Fibroblast of lung (primary cell): Measurements from ENCODE around the gene RAP1GAP. TPM values are rescaled to one million over a fixed set of nuclear protein-coding genes. Genes with fewer than 3 reads are reported as not detected.

Source experiments
- DNase-seq, 2 donors: peaks; one replicate each; pipeline versions ENCODE4 v3.0.0 to v3.0.0-alpha.2; 2010; ENCODE audit warnings: low read depth in 2 of 2
- H2AFZ ChIP-seq: 2 replicates; pipeline ENCODE4 v1.5.1; 2012; ENCODE audit warnings: low read length, control low read depth, inconsistent platforms
- H3K27ac ChIP-seq: 2 replicates; pipeline ENCODE4 v1.5.1; 2011; ENCODE audit warnings: low read length, control low read depth; ENCODE audit not compliant: insufficient read depth
- H3K27me3 ChIP-seq: 2 replicates; pipeline ENCODE4 v1.5.1; 2011; ENCODE audit warnings: mild to moderate bottlenecking, low read length; ENCODE audit not compliant: control insufficient read depth, insufficient read depth
- H3K36me3 ChIP-seq: 2 replicates; pipeline ENCODE4 v1.5.1; 2011; ENCODE audit warnings: low read length; ENCODE audit not compliant: control insufficient read depth, insufficient read depth
- H3K4me1 ChIP-seq: 2 replicates; pipeline ENCODE4 v1.5.1; 2011; ENCODE audit warnings: low read length; ENCODE audit not compliant: control insufficient read depth, insufficient read depth; ENCODE audit errors: extremely low read depth
- H3K4me2 ChIP-seq: 2 replicates; pipeline ENCODE4 v1.5.1; 2011; ENCODE audit warnings: low read length, control low read depth; ENCODE audit not compliant: insufficient read depth; ENCODE audit errors: extremely low read depth
- H3K4me3 ChIP-seq, 4 experiments: fragments of 200-600 bp in 1 of 4; sonication (generic) in 1 of 4; replicated peaks in 1 of 4; 2 replicates each; pipeline ENCODE4 v1.5.1; 2011 to 2016; ENCODE audit warnings: low read length in 4 of 4, low read depth in 3 of 4, mild to moderate bottlenecking in 3 of 4, control low read depth in 2 of 4, inconsistent platforms in 1 of 4, mixed read lengths in 1 of 4; ENCODE audit not compliant: insufficient read depth in 1 of 4; ENCODE audit errors: control extremely low read depth in 1 of 4
- H3K79me2 ChIP-seq: 2 replicates; pipeline ENCODE4 v1.5.1; 2012; ENCODE audit warnings: mild to moderate bottlenecking, low read length, inconsistent platforms; ENCODE audit not compliant: control insufficient read depth, insufficient read depth
- H3K9ac ChIP-seq: 2 replicates; pipeline ENCODE4 v1.5.1; 2011; ENCODE audit warnings: mild to moderate bottlenecking, low read length, control low read depth; ENCODE audit not compliant: insufficient read depth
- H3K9me3 ChIP-seq: 2 replicates; pipeline ENCODE4 v1.5.1; 2012; ENCODE audit warnings: low read depth, low read length; ENCODE audit not compliant: control insufficient read depth, insufficient read depth
- H4K20me1 ChIP-seq: 2 replicates; pipeline ENCODE4 v1.5.1; 2011; ENCODE audit warnings: low read length; ENCODE audit not compliant: control insufficient read depth, insufficient read depth; ENCODE audit errors: extremely low read depth
- CTCF ChIP-seq, 2 donors: IDR thresholded peaks in 1 of 2; conservative IDR thresholded peaks in 1 of 2; 1 replicate in 1 of 2; 2 replicates in 1 of 2; pipeline ENCODE4 v1.5.1; 2011 to 2012; ENCODE audit warnings: low read length in 2 of 2, control low read depth in 1 of 2, inconsistent platforms in 1 of 2, low read depth in 1 of 2, mild to moderate bottlenecking in 1 of 2
- EZH2 ChIP-seq: IDR thresholded peaks from 2 replicates; pipeline ENCODE4 v1.5.1; 2012; ENCODE audit warnings: low read length, control low read depth, mild to moderate bottlenecking; ENCODE audit errors: missing control alignments
- polyA plus RNA-seq, 2 donors: library from polyadenylated mRNA; depleted of rRNA in 1 of 2; stranded (reverse) in 1 of 2; unstranded in 1 of 2; fragments of >200 nt; gene quantifications; 2 replicates each; pipeline ENCODE4 v1.2.1, GENCODE V29; 2011 to 2012; ENCODE audit warnings: missing spikeins in 1 of 2
- total RNA-seq: library from RNA; depleted of rRNA; stranded (reverse); fragments of >200 nt; gene quantifications from 2 replicates; pipeline ENCODE4 v1.2.1, GENCODE V29; 2014

The RAP1GAP gene
- total and polyA plus RNA-seq, 2 donors (not counting 1 experiment from before 2014, with no cell fraction given), result under 0.01 to 0.05 TPM

- H3K36me3 ChIP-seq, result peaks cover 3% of the 10 kb centered on the region
- H2AFZ ChIP-seq, result no peak overlapping the region
- no peak overlapping the region for H3K27ac ChIP-seq
- no peak overlapping the region for H3K4me3 ChIP-seq
- no peaks in the 10 kb centered on the region for H4K20me1 ChIP-seq
- H3K79me2 ChIP-seq, result no peaks in the 10 kb centered on the region
- no peak for TF ChIP-seq CTCF (conservative IDR thresholded peaks at IDR 0.05 in 1 of 2, IDR thresholded peaks at IDR 0.05 in 1 of 2; ENCODE audit: low read depth in 1 of 2, low read length in 2 of 2)
- no peak for TF ChIP-seq EZH2
- H3K9ac ChIP-seq, result no peak overlapping the region
- H3K27me3 ChIP-seq, result no peaks in the 10 kb centered on the region
- no peak for DNase-seq
- H3K9me3 ChIP-seq, result no peaks in the 10 kb centered on the region
- no peak overlapping the region for H3K4me2 ChIP-seq
- H3K4me1 ChIP-seq, result no peaks in the 10 kb centered on the region
Observed at GRCh38 chr1:21704145-21704544, 35.0 kb upstream of the RAP1GAP start.

- Histone ChIP-seq H3K27me3 (no peaks in the 10 kb centered on the region), H3K4me1 (no peaks in the 10 kb centered on the region), H4K20me1 (no peaks in the 10 kb centered on the region), H3K9ac (no peak overlapping the region), H3K4me3 (no peak overlapping the region), H3K9me3 (no peaks in the 10 kb centered on the region), H3K27ac (peak overlapping the region; percentile 51), H3K79me2 (no peaks in the 10 kb centered on the region), H3K36me3 (peaks cover 3% of the 10 kb centered on the region), H2AFZ (no peak overlapping the region), H3K4me2 (no peak overlapping the region)
- TF ChIP-seq EZH2, result no peak
- peak; percentile 39 to 54 for TF ChIP-seq CTCF (conservative IDR thresholded peaks at IDR 0.05 in 1 of 2, IDR thresholded peaks at IDR 0.05 in 1 of 2; ENCODE audit: low read depth in 1 of 2, low read length in 2 of 2)
- DNase-seq, result peak; percentile 61 to 90
Observed at GRCh38 chr1:21703318-21703963, 34.3 kb upstream of the RAP1GAP start.

DNA sequence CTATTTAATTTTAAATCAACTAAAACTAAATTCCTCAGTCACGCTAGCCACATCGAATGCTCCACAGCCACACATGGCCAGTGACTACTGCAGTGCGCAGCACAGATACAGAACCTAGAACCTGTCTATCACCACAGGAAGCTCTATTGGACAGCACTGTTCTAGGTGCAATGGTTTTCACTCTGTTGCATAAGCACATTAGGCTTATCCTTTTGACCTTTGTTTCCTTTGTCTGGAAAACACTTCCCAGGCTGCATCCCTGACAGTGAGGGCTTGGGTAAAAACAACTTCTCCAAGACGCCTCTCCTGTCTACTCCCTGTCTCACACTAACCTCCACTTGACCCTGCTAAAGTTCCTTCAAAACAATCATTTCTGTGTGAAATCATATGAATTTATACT is 33.6 kb upstream of the RAP1GAP start:
- Histone ChIP-seq H3K4me2 (no peak overlapping the region), H3K79me2 (no peaks in the 10 kb centered on the region), H3K4me3 (no peak overlapping the region), H3K4me1 (no peaks in the 10 kb centered on the region), H2AFZ (no peak overlapping the region), H3K9ac (no peak overlapping the region), H3K9me3 (no peaks in the 10 kb centered on the region), H3K27me3 (no peaks in the 10 kb centered on the region), H4K20me1 (no peaks in the 10 kb centered on the region), H3K36me3 (peaks cover 3% of the 10 kb centered on the region), H3K27ac (no peak overlapping the region)
- no peak for DNase-seq
- TF ChIP-seq EZH2, result no peak
- no peak for TF ChIP-seq CTCF (conservative IDR thresholded peaks at IDR 0.05 in 1 of 2, IDR thresholded peaks at IDR 0.05 in 1 of 2; ENCODE audit: low read depth in 1 of 2, low read length in 2 of 2)
